HUES64 (cell line): ENCODE data around the gene CEP164.

Source experiments
- H3K27ac ChIP-seq: 2 replicates; pipeline ENCODE4 v1.7.0; 2013; ENCODE audit warnings: low read depth, low read length, inconsistent platforms
- H3K27me3 ChIP-seq: 2 replicates; pipeline ENCODE4 v1.6.1; 2013; ENCODE audit warnings: mild to moderate bottlenecking, low read length; ENCODE audit not compliant: insufficient read depth
- H3K36me3 ChIP-seq: 2 replicates; pipeline ENCODE4 v1.6.1; 2013; ENCODE audit warnings: mild to moderate bottlenecking, low read length; ENCODE audit not compliant: insufficient read depth
- H3K4me1 ChIP-seq: 2 replicates; pipeline ENCODE4 v1.6.1; 2013; ENCODE audit warnings: mild to moderate bottlenecking, low read length, moderate library complexity; ENCODE audit not compliant: insufficient read depth
- H3K4me3 ChIP-seq: 2 replicates; pipeline ENCODE4 v1.5.1; 2013; ENCODE audit warnings: mild to moderate bottlenecking, low read length, moderate library complexity
- H3K9ac ChIP-seq: 2 replicates; pipeline ENCODE4 v1.6.1; 2013; ENCODE audit warnings: mild to moderate bottlenecking, low read depth, low read length
- H3K9me3 ChIP-seq: 2 replicates; pipeline ENCODE4 v1.6.1; 2013; ENCODE audit warnings: low read depth, low read length; ENCODE audit not compliant: insufficient read depth
- WGBS: fragments of 150-250, 120-280 bp; methylation state at CpG from one replicate; pipeline ENCODE4 v1.1.7; 2013; ENCODE audit warnings: missing lambda C conversion rate; 5-methylcytosine and 5-hydroxymethylcytosine counted together

Gene CEP164

DNA sequence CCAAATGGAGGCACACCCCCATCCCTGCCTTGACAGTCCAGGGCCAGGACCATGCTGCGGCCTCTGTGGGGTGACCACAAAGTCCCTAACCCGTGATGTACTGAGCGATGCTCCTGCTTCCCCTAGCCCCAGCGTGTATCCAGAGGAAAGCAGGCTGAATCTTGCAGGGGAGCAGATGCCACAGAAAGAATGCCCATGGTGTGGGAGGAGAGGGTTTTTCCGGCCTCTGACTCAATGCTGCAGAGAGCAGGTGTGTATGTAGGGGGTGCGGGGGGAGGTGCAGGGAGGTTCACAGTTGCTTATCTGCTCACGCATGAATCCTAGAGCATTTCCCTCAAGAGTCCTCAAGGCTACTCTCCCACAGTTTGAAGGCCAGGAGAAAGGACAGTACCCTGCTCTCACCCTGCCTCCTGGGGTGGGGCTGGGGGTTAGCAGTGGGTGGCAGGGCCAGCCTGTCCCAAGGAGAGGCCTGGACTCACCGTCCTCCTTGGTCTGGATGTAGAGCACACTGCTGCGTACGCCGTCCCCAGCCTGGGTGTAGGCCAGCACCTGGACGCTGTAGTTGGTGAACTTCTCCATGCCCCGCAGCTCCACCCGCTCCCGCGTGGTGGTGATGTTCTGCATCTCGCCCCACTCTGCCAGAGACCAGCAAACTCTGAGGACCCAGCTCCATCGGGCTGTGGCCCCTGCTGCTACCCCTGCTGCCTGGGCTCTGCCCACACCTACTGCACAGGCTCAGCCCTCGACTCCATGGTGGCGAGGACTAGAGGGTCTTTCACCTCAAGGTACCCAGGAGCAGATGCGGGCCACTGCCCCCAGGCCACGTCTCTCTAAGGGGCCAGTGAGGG is 130.8 kb downstream of the CEP164 start:
- Histone ChIP-seq H3K4me3 (no peak overlapping the region), H3K27me3 (no peaks in the 10 kb centered on the region), H3K4me1 (no peaks in the 10 kb centered on the region), H3K27ac (no peak overlapping the region), H3K9ac (no peak overlapping the region), H3K36me3 (no peaks in the 10 kb centered on the region), H3K9me3 (peaks cover 4% of the 10 kb centered on the region; the same call in 1 of the 2 replicates)
- WGBS: 93% methylated on average over 22 of the region's 22 CpGs

DNA sequence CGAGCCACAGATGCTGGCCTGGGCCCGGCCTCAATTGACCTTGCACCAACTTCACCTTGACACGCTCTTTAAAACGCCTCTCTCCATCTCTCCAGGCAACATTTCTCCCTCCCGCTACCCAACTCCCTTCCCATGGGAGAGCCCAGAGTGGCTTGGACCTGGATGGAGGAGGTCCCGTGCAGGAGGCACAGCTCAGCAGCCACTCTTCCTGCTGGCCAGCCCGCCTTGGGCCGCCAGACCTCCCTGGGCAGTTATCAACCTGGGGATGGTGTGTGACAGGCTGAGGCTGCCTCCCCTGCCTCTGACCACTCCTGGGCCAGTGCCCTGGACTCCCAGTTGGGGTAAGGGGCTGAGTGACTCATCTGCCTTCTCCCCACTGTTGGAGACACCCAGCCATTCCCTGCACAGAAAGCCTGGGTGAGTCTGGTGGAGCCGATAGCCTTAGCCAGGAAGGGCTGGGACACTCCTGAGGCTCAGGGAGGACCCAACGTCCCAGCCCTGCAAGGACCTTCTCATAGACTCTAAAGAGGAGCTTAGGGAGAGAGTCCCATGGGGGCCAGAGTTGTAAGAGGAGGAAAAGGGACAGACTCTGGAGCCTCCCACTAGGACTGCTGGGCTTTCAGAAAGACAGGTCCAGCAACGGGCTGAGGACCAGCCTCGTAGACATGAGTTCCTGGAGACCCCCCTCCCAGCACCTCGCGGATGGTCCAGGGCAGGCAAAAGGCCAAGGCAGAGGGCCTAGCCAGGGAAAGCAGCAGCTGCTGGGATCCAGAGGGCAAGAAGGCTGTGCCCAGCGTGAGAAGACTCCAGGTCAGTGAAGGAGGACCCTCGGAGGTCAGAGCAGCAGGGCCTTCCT is 131.7 kb downstream of the CEP164 start:
- Histone ChIP-seq H3K36me3 (no peaks in the 10 kb centered on the region), H3K4me3 (no peak overlapping the region), H3K27ac (no peak overlapping the region), H3K27me3 (no peaks in the 10 kb centered on the region), H3K9me3 (no peaks in the 10 kb centered on the region), H3K4me1 (no peaks in the 10 kb centered on the region), H3K9ac (no peak overlapping the region)
- WGBS: 87% methylated on average over 16 of the region's 16 CpGs

DNA sequence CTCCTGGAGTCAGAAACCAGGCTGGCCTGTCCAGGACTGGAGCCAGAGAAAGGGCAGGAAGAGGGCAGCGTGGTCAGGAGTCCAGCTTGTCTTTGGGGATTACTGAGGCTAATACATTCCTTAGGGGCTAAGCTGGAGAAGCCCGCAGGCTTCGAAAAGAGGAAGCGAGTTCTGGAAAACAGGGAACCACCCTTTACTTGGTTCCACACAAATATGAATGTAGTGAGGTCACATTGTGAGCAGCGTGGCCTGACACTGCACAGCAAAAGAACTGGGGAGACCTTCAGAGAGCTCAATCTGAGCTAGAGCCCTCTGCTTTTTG is 132.3 kb downstream of the CEP164 start:
- H3K36me3 ChIP-seq: no peaks in the 10 kb centered on the region
- no peaks in the 10 kb centered on the region for H3K27me3 ChIP-seq
- no peaks in the 10 kb centered on the region for H3K9me3 ChIP-seq
- no peak overlapping the region for H3K9ac ChIP-seq
- H3K4me3 ChIP-seq: no peak overlapping the region
- H3K27ac ChIP-seq: no peak overlapping the region
- 93% methylated on average over 5 of the region's 5 CpGs for WGBS
- H3K4me1 ChIP-seq: no peaks in the 10 kb centered on the region

DNA sequence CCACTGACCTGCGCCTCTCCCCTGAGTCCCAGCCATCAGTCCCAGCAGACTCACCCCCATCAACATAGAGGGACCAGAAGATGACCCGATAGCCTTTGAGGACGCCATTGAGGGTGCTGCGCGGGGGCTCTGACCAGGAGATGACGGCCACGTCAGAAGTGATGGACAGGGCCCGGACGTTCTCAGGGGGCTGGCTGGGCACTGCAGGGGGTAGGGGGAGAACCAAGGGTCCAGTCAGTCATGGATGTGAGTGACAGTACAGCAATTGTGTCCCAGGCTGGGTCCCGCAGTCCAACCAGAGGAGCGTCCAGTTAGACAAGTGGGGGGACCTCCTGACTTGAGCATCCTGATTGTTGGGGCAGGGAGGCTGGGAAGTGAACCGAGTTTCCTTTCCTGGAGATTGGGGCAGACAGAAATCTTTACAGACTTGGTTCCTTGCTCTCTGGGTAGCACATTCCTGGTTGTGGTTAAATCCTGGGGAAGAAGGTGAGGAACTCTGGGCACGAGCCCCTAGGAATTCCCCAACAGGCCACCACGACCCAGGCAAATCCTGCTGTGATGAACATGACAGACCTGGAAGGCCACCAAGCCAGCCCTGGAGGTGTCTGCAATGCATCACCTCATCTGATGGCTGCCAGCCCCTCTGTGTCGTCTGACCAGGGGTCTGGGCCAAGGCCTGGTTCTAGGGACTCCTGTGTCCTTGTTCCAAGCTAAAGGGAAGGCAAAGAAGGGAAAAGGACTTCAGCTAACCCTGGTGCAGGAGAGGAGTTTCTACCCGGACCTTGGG is 133.9 kb downstream of the CEP164 start:
- no peak overlapping the region for H3K27ac ChIP-seq
- 94% methylated on average over 16 of the region's 16 CpGs for WGBS
- H3K27me3 ChIP-seq: no peaks in the 10 kb centered on the region
- no peak overlapping the region for H3K9ac ChIP-seq
- H3K4me3 ChIP-seq: no peak overlapping the region
- no peaks in the 10 kb centered on the region for H3K4me1 ChIP-seq
- H3K36me3 ChIP-seq: no peaks in the 10 kb centered on the region
- no peaks in the 10 kb centered on the region for H3K9me3 ChIP-seq

DNA sequence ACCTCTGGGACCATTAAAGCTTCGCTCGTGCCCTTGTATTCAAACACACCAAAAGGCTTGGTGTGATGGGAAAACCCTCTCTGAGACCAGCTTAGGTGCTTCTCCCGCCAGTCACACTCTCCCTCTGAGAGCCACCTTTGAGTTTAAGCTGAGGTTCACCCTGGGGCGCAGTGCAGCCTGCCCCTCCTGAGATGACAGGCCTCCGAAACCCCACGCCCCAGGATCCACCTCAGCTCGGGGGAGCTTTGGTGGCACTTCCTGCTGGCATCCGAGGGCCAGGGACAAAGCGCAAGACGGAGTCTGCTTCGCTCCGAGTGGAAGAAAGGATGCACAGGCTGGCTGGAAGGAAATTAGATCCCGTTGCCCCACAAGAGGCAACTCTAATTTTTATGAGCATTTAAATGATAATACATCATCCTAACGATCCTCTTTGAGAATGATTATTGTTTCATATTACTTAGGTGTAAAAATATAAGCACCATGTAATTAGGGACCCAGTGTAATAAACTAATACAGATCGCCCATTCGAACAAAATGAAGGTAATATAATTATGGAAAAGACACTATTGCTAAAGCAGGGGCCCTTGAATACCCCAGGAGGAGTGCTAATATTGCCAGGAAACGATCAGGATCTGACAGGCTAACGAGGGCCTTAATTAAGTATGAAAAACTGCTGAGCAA is 134.7 kb downstream of the CEP164 start:
- Histone ChIP-seq H3K27me3 (no peaks in the 10 kb centered on the region), H3K27ac (no peak overlapping the region), H3K4me1 (no peaks in the 10 kb centered on the region), H3K9ac (no peak overlapping the region), H3K36me3 (no peaks in the 10 kb centered on the region), H3K9me3 (no peaks in the 10 kb centered on the region), H3K4me3 (no peak overlapping the region)
- WGBS: 91% methylated on average over 17 of the region's 18 CpGs

DNA sequence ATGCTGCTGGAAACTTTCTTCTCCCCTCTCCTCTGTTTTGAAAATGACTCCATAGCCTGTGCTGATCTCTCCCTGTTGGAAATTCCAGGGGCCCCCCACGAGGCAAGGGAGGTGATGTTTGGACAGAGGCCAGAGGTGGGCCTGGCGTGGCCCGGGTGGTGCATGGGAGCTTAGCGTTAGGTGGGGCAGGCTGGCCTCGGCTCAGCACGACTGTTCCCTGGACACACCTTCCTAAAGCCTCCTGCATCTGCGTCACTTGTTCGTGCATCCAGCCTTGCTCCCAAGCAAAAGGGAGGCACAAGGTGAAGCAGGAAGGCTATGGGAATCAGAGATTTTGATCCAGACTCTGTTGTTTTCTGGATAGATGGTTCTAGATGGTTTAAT is 135.2 kb downstream of the CEP164 start:
- Histone ChIP-seq H3K36me3 (no peaks in the 10 kb centered on the region), H3K9ac (no peak overlapping the region), H3K4me3 (no peak overlapping the region), H3K27me3 (no peaks in the 10 kb centered on the region), H3K27ac (no peak overlapping the region), H3K4me1 (no peaks in the 10 kb centered on the region), H3K9me3 (no peaks in the 10 kb centered on the region)
- 89% methylated on average over 8 of the region's 8 CpGs for WGBS
